DMS53 treated with DMSO at 0.1 percent for 48 hours (cell line): ENCODE data around the gene KIF12.

Experiments
- DNase-seq: peaks from one replicate; lab custom pipeline; 2025; ENCODE audit not compliant: unreplicated experiment; lab: John Stamatoyannopoulos, UW

KIF12 gene

DNA sequence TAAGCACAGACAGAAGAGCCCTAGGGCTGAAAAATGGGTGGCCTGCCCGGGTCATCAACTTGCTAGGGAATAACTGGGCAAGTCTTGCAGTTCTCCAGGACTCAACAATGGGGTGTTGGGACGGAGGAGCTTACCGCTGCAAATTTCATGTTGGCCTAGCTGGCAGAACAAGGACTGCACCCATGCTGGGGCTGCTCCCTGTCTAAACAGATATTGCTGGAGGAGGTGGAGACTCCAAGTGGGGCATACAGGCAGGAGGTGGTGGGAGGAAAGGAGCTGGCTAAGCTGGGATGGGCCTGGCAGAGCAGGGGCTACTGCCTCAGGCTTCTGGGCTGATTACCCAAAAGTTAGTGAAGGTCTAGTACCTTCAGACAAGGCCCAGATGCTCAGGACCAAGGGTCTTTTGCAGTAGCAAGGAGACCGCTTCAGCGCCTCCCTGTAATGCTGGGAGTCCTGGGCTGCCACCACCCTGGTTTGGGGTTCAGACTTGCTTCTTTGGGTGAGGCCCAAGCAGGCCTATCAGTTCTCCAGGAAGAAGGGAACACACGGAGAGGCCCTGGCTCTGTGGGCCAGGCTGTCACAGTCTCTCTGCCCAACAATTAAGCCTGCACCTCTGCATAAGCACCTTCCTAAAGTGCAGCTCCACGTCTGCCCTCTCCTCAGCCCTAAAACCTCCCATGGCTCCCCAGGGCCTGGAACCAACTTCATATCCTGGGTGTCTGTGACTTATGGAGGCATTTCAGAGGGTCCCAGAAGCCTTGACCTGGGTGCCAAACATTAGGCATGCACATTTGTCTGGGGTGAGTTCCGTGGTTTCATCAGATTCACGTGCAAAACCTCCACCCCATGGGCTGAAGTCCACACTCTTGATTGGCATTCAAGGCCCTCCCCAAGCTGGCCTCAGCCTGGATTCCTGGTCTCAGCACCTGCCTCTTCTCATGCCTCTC, 24.2 kb upstream of the KIF12 start:
- no peak for DNase-seq

DNA sequence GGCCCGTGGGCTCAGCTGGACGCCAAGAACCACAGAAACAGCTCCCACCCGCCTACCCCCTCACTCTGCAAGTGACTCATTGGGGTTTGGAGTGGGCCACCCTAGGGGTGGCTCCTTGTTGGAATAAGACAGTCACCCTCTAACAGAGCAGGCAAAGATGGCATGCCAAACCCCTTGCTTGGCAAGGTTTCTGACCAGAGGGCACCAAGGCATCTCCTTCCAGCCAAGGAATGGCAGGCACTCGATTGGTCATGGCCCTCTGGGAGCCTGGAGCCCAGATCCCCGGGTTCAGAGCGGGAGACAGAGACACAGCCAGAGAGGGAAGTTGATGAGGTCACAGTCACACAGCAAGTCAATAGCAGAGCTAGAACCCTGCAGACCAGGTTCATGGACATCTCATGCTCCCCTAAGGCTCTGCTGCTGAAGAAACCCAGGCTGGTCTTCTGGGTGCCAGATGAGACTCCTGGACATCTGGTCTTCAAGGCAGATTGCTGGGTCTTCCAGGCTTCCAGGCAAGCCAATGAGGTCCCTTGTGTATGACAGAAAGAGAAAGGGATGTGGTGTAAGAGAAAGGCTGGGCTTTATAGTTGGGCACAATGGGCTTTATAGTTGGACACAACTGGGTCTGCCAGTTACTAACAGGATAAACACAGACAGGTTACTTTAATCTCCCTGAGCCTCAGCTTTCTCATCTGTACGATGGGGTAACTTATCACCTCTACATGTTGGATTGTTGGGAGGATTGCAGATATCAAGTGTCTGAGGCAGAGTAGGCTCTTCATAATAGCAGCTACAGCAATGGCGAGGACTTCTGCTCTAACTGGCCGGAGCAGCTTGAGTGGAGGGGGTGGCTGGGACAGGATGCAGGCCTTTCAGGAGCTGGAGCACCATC, 23.3 kb upstream of the KIF12 start:
- no peak for DNase-seq

DNA sequence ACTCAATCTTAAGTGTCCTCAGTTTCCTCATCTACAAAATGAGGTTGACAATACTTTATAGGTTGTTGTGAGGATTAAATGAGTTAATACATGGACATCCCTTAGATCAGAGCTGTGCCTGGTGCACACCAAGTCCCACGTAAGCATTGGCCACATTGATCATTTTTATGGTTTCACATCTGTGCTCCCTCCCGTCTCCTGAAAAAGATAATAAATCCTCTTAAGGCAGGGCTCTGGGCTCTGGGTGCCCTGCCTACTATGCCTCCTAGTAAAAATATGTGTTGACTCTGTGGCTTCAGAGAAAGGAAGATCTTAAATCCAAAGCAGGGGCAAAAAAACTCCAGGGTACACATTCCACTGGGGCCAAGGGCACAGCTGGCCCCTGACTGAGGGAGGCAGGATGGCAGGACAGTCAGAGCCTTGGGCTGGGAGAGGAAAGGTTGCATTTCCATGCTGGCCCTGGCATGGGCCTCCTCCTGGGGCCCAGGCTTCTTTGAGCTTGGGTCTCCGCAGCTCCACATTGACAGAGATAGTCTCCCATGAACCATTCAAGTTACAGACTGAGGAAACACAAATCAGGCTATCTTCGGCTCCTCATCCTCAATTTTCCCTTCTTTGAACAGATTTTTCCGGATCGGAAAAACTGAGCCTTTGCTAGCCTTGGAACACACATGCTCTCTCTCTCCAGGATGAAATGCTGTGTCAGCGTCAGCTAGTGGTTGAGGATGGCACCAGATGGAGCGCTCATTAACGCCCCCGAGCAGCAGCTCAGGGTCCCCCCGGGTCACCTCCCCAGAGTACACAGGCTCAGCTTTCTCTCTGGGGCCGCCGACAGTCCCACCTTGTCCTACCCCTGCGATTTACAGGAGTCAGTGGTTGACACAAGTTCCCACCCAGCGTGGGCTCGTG, 22.4 kb upstream of the KIF12 start:
- no peak for DNase-seq

DNA sequence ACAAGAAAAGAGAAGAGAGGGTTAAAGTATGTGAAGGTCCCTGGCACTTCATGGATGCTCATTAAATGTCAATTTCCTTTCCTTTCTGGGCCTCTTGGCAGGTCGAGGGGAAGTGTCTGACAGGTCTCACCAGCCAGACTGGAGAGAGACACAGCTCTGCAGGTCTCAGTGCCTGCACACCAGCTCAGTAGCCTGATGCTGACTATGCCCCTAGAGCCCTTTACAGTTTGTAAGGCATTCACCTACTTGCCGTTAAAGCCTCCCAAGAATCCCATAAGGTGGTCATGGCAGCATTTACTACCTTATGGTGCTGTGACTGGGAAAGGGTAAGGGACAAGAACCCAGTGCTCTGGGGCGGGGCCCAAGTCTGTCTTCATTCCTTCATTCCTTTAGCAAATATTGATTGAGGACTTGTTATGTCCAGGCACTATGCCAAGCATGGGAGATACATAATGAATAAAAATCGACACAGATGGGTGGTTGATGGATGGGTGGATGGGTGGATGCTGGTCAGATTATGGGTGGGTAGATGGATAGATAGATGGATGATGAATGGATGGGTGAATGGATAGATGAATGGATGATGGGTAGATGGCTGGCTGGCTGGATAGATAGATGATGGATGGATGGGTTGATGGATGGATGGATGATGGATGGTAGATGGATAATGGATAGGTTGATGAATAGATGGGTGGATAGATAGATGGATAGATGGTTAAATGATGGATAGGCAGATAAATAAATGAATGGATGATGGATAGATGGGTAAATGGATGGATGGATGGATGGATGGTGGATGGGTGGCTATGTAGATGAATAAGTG, 21.3 kb upstream of the KIF12 start:
- DNase-seq: no peak

DNA sequence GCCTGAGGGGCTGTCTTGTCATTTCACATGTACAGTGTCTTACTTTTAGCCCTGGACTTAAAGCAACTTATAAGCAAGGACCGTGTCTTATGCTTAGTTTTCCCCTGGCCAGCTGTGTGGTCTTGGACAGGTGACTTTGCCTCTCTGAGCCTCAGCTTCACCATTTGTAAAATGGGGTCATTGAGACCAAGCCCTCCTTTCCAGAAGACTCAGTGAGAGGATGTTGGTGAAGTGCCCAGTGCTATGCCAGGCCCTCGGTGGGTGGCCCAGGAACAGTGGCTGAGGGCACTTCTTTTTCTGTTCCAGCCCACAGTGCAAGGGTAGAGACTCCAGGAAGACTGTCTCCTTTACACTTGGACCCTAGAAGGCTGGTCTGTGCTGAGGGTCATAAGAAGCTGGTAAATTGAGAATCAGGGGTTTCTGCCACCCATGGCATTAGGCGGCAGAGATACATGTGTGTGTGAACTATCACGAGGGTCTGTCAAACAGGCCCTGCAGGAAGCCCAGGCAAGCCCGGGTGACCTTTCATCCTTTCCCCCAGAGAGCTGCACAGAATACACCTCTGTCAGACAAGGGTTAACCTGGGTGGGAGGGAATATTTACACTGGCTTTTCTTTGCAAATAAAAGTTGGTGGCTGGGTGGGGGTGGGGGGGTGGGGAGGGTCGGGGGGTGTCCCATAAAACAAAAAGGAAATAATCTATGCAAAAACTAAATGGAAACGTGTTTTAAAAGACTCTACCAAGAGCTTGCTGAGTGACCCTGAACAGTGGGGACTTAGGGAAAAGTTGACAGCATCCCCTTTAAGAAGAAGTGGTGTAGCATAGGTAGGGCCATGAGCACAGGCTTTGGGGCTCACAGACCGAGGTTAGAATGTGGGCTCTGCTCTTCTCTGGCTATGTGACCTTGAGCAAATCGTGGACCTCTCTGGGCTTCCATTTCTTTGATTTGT, 20.4 kb upstream of the KIF12 start:
- DNase-seq: no peak

DNA sequence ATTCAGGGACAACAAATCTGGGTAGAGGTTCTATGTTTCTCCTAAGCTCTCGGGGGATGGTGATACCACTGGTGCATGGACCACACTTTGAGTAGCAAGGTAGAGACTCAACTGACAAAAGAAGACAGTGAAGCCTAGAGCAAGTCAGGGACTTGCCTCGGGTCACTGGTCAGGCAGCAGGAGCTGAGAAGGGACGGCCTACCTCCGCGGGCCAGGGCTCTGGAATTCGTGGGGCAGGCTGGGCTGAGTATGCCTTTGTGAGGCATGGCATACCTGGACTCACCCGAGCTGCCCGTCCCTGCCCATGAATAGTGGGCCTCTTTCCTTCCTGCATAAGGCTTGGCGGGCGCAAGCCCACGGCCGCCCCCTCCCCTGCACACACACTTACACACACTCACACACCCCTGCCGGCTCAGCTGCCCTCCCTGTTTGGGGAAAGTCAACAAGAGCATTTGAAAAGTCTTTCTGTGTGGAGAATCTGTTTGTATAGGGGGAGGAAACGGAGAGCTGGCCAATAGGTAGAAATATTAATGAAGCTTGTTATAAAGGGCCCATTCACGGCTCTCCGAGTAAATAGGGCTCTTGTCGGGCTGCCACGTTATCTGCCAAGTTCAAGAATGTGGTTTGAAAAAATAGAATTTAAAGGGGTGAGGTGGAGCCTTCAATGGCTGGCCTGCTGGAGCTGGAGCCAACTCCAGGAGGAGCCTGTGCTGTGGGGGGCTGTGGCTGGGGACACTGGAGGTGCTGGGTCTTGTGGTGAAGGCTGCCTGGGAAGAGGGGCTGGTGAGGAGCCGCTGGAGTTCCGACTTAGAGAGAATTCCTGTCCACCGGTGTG, 19.1 kb upstream of the KIF12 start:
- DNase-seq: peak; percentile 9

DNA sequence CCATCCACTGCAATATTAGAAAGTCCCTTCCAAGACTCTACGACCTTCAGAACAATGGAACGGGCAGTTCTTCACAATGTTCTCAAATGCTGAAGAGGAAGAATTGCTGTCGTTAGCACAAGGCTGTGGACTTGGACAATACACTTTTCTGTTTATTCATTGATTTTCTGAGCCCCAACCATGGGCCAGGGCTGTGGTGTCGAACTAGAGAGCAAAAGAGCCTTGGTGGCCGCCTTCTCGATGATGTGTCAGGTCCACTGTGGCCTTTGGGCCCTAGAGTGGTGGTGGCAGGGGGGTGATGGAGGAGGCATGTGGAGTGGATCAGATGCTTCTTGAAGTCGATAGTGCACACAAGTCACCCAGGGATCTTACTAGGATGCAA, 18.5 kb upstream of the KIF12 start:
- no peak for DNase-seq

DNA sequence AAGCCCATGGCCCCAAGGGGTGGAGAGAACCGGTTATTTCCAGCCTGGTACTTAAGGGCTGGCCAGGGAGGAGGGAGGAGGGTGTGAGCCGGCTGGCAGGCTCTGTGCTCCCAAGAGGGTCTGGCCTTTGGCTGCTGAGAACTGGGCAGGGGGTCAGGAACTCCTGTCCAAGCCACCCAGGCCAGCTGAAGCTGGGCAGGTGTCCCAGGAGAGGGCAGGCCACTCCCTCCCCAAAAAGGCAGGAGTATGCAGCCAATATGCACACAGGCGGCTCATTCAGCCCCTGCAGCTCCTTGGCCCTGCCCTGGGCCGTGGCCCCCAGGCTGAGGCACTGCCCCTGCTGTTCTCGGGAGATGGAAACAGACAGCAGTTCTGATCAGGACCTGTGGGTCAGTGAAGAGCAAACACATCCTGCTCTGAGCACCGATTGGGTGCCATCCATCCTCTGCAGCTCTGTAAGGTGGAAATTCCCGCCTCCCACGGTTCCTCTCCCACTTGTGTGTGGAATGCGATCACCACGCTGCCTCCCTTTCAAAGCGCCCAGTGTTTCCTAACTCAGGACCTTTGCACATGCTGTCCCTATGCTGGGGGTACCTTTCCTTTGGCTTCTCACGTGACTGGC, 17.1 kb upstream of the KIF12 start:
- DNase-seq: no peak

DNA sequence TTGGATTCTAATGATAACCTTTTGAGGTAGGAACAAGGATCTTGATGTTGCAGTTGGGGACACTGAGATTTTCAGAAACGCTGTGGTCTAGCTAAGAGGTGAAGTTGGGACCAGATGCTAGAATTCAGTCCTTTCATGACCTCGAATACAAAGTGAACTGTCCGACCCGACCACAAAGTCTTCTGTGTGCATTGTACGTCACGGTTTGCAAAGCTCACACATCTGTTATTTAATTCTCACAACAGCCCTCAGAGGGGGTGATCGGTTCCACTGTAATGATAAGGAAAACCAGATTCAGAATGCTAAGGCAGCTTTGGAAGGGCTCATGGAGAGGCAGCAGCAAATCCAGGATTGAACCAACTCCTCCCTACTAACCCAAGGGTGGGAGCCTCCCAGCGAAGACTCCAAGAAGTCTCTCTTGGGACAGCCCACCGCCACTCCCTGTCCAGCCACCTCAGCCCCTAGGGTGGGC, 16.6 kb upstream of the KIF12 start:
- DNase-seq: no peak

DNA sequence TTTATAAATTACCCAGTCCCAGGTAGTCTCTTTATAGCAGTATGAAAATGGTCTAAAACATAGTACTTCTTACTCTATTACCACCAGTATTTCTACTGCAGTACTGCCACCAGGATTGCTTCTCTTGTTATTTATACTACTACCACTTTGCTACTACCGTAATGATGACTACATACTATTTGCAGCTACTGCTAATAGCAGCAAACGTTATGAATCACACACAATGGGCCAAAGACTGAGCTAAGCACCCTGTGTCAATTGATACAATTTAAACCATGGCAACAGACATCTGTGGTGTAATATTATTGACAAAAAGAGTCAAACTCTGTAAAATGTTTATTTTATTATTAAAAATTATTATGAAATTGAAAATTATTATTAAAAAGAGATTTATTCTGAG, 15.3 kb upstream of the KIF12 start:
- DNase-seq: no peak

DNA sequence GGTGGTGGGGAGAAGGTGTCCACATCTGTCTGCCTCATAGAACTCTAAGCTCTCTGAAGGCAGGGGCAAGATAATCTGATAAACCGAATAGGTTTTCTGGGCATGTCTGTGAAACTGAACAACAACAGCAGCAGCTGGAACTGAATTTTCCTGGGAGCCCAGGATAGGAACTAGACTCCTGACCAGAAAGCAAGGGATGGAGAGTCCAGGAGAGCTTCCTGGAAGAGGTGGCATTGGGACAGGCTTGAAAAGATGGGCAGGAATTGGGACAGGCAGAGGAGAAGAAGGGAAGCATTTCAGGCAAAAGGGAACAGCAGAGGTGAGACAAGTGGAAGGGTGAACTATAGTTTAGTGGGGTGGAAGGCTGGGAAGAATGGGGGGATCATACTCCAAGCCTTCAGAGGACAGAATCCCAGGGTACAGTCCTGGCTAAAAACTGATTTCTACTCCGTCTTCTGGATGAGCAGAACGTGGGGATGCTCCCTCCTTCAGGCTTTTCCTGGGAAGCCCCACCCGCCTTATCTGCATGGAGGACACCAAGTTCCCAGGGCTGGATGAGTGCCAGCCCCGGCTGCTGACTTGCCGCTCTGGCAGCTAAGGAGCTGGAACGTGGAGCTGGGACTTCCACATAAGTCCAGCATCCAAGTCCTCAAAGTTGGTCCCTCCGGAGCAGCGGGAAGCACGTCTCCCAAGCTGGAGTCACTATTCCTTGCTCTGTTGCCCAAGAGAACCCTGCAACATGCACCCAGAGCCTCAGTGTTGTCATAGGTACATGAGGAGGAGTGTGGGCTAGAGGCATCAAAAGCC, 13.9 kb upstream of the KIF12 start:
- DNase-seq: no peak

DNA sequence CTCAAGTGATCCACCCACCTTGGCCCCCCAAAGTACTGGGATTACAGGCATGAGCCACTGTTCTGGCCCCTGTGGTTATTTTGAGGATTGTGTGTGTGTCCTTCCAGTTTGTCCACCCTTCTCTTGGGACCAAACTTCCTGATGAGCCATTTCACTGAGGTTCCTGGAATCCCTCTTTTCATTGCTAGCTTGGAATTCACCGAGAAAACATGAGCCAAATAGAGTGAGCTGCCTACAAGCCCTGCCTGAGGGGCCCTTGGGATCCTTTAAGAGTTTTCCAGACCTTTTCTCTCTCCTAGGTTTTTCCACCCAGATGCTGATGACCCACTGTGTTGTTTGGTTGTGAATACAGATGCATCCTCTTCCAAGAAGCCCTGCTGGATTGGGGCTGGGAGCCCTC, 13.2 kb upstream of the KIF12 start:
- no peak for DNase-seq

DNA sequence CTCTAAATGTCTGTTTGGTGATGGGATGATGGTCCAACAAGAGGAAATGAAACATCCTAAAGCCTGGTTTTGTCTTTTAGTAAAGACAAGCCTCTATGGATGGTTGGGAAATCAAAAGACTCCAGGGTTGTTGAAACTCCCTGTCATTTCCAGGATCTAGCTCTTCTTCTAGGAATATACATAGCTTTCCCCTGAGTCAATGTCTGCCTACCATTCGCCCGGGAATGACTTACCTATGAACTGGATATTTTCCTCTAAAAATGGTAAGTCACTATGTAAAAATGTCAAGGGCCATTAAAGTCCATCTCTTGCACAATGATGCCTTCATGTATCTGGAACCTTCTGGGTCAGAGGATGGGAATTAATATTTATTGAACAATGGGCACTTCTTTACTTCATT, 11.1 kb upstream of the KIF12 start:
- DNase-seq: no peak

DNA sequence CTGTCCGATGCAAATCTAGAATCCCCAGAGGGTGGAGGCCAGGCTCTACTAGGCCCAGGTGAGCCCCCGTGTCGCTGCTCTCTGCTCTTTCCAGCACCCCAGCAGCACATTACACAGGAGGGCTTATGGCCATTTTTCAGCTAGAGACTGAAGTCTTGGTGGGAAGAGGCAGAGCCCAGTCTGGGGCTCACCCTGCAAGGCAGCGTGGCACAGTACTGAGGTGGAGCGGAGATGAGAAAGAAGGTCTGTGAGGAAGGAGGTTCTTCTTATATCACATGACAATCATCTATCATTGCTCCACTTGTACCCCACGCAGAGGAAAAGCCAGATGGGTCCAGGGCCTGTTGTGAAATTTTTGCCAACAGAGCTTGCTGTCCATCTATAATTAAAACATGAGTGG, 10.0 kb upstream of the KIF12 start:
- DNase-seq: no peak

DNA sequence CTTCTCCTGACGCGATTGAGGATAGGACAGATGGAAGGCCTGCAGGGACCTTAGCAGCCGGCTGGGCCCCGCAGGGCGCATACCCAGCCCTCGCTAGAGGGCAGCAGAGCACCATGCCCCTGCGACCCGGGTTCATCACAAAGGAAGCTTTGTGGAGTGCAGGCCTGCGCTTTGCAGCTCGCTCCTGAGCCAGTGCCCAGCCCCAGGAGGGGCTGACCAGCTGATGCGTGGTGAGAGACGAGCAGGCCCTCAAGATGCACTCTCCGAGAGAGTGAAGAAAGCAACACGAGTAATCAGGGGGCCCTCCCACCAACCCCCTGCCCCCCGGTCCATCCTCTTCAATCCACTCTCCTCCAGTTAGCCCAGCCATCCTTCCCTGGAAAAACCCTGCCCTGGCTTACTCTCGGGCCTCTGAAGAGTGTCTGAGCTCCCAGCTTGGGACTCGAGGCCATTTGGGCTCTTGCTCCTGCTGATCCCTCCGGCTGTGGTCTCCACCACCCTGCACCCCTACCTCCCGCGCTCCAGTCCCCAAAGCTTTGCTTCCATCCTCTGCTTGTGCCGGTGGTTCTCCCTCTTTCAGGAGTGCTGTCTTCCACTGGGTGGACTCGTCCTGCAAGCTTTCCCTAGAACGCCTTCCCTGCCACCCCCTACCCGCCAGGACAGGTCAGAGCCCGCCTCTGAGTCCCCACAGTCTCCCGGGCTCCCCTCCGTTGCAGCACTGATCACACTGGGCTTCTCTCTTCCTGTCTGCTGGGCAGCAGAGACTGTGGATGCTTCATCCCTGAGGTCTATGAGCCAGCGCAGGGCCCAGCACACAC, 9.1 kb upstream of the KIF12 start:
- peak; percentile 53 for DNase-seq
